ENCODE measurements around the gene EXOC4.
"Not testable (repeated sequence)": the region's sequence is repeated elsewhere in the genome, so short reads cannot be mapped to it uniquely, and the experiment has no call there.

The EXOC4 gene

GRCh38 chr7:134077560-134077959 is 824.7 kb downstream of the EXOC4 start:
- H4K8ac ChIP-seq (ENCODE audit: low read depth, low read length); H3K4me3 ChIP-seq (ENCODE audit: low read length in 2 of 2); H2BK15ac ChIP-seq (ENCODE audit: low read length); H3K79me1 ChIP-seq (ENCODE audit: low read depth, low read length); H3K4me2 ChIP-seq (ENCODE audit: insufficient read depth, low read length, poor library complexity, severe bottlenecking); H3K36me3 ChIP-seq (replicated peaks in 1 of 2; ENCODE audit: control insufficient read depth in 2 of 2, insufficient read depth in 2 of 2, low read length in 2 of 2); H2AK5ac ChIP-seq (ENCODE audit: low read depth, low read length); H2BK12ac ChIP-seq (ENCODE audit: low read length); H2AFZ ChIP-seq (ENCODE audit: low read length); H3K27me3 ChIP-seq (ENCODE audit: control insufficient read depth in 3 of 3, insufficient read depth in 3 of 3, low read depth in 1 of 3, low read length in 3 of 3); H4K91ac ChIP-seq (ENCODE audit: low read depth, low read length, poor library complexity); H2BK120ac ChIP-seq (ENCODE audit: low read depth, low read length); H3K4ac ChIP-seq (ENCODE audit: low read length); H3K23ac ChIP-seq (ENCODE audit: low read depth, low read length, poor library complexity); H3K9me3 ChIP-seq (replicated peaks in 1 of 2; ENCODE audit: control insufficient read depth in 2 of 2, insufficient read depth in 1 of 2, low read depth in 1 of 2, low read length in 2 of 2); H3K9ac ChIP-seq (ENCODE audit: low read depth, low read length, poor library complexity); H3K27ac ChIP-seq (replicated peaks; ENCODE audit: low read length); H3K14ac ChIP-seq (ENCODE audit: low read length); H3K18ac ChIP-seq (ENCODE audit: low read length); H2BK5ac ChIP-seq (ENCODE audit: low read length); DNase-seq (ENCODE audit: low spot score): not testable (repeated sequence)
- H3K4me1 ChIP-seq (ENCODE audit: control insufficient read depth in 2 of 2, insufficient read depth in 1 of 2, low read depth in 1 of 2, low read length in 2 of 2): peaks cover 0 to 10% of the 10 kb centered on the region in 2 donors
- no CpG with 5 or more reads among the region's 2 CpGs for WGBS, 2 donors (ENCODE audit: extremely low coverage in 2 of 2, insufficient read length in 2 of 2, insufficient replicate concordance in 1 of 2)

- Histone ChIP-seq H3K9ac (ENCODE audit: low read depth, low read length, poor library complexity) (no peak overlapping the region), H3K79me1 (ENCODE audit: low read depth, low read length) (no peaks in the 10 kb centered on the region), H3K9me3 (replicated peaks in 1 of 2; ENCODE audit: control insufficient read depth in 2 of 2, insufficient read depth in 1 of 2, low read depth in 1 of 2, low read length in 2 of 2) (peaks cover 4 to 6% of the 10 kb centered on the region in 2 donors), H3K18ac (ENCODE audit: low read length) (no peak overlapping the region), H4K8ac (ENCODE audit: low read depth, low read length) (no peak overlapping the region), H3K23ac (ENCODE audit: low read depth, low read length, poor library complexity) (no peak overlapping the region), H3K36me3 (replicated peaks in 1 of 2; ENCODE audit: control insufficient read depth in 2 of 2, insufficient read depth in 2 of 2, low read length in 2 of 2) (no peaks in the 10 kb centered on the region), H3K4me2 (ENCODE audit: insufficient read depth, low read length, poor library complexity, severe bottlenecking) (no peak overlapping the region), H2BK12ac (ENCODE audit: low read length) (no peak overlapping the region), H3K4ac (ENCODE audit: low read length) (no peak overlapping the region), H2BK5ac (ENCODE audit: low read length) (no peak overlapping the region), H2BK15ac (ENCODE audit: low read length) (no peak overlapping the region), H2BK120ac (ENCODE audit: low read depth, low read length) (no peak overlapping the region), H3K4me3 (ENCODE audit: low read length in 2 of 2) (no peak overlapping the region), H2AFZ (ENCODE audit: low read length) (no peak overlapping the region), H3K4me1 (ENCODE audit: control insufficient read depth in 2 of 2, insufficient read depth in 1 of 2, low read depth in 1 of 2, low read length in 2 of 2) (peaks cover 0 to 10% of the 10 kb centered on the region in 2 donors), H3K27me3 (ENCODE audit: control insufficient read depth in 3 of 3, insufficient read depth in 3 of 3, low read depth in 1 of 3, low read length in 3 of 3) (no peaks in the 10 kb centered on the region), H4K91ac (ENCODE audit: low read depth, low read length, poor library complexity) (no peak overlapping the region), H2AK5ac (ENCODE audit: low read depth, low read length) (no peak overlapping the region), H3K27ac (replicated peaks; ENCODE audit: low read length) (no peak overlapping the region), H3K14ac (ENCODE audit: low read length) (no peak overlapping the region)
- no CpG with 5 or more reads among the region's 2 CpGs for WGBS, 2 donors (ENCODE audit: extremely low coverage in 2 of 2, insufficient read length in 2 of 2, insufficient replicate concordance in 1 of 2)
- DNase-seq (ENCODE audit: low spot score): no peak
These were observed 826.1 kb downstream of the EXOC4 start for GRCh38 chr7:134078991-134079390.

GRCh38 chr7:134081695-134082094 is 828.8 kb downstream of the EXOC4 start:
- no peak overlapping the region for H3K27ac ChIP-seq (replicated peaks; ENCODE audit: low read length)
- H3K36me3 ChIP-seq (replicated peaks in 1 of 2; ENCODE audit: control insufficient read depth in 2 of 2, insufficient read depth in 2 of 2, low read length in 2 of 2): no peaks in the 10 kb centered on the region
- no peak overlapping the region for H2BK15ac ChIP-seq (ENCODE audit: low read length)
- H2BK120ac ChIP-seq (ENCODE audit: low read depth, low read length): no peak overlapping the region
- H2BK5ac ChIP-seq (ENCODE audit: low read length): no peak overlapping the region
- WGBS, 2 donors (ENCODE audit: extremely low coverage in 2 of 2, insufficient read length in 2 of 2, insufficient replicate concordance in 1 of 2): no CpG with 5 or more reads among the region's 1 CpG
- no peak overlapping the region for H3K18ac ChIP-seq (ENCODE audit: low read length)
- H3K4me1 ChIP-seq (ENCODE audit: control insufficient read depth in 2 of 2, insufficient read depth in 1 of 2, low read depth in 1 of 2, low read length in 2 of 2): peaks cover 0 to 10% of the 10 kb centered on the region in 2 donors
- H3K9ac ChIP-seq (ENCODE audit: low read depth, low read length, poor library complexity): no peak overlapping the region
- H4K8ac ChIP-seq (ENCODE audit: low read depth, low read length): no peak overlapping the region
- H3K79me1 ChIP-seq (ENCODE audit: low read depth, low read length): no peaks in the 10 kb centered on the region
- no peak overlapping the region for H3K4ac ChIP-seq (ENCODE audit: low read length)
- peaks cover 2 to 6% of the 10 kb centered on the region in 2 donors for H3K9me3 ChIP-seq (replicated peaks in 1 of 2; ENCODE audit: control insufficient read depth in 2 of 2, insufficient read depth in 1 of 2, low read depth in 1 of 2, low read length in 2 of 2)
- no peak overlapping the region for H2BK12ac ChIP-seq (ENCODE audit: low read length)
- no peak overlapping the region for H4K91ac ChIP-seq (ENCODE audit: low read depth, low read length, poor library complexity)
- no peak overlapping the region for H3K14ac ChIP-seq (ENCODE audit: low read length)
- no peak overlapping the region for H2AFZ ChIP-seq (ENCODE audit: low read length)
- no peak overlapping the region for H2AK5ac ChIP-seq (ENCODE audit: low read depth, low read length)
- H3K4me2 ChIP-seq (ENCODE audit: insufficient read depth, low read length, poor library complexity, severe bottlenecking): no peak overlapping the region
- H3K27me3 ChIP-seq (ENCODE audit: control insufficient read depth in 3 of 3, insufficient read depth in 3 of 3, low read depth in 1 of 3, low read length in 3 of 3): no peaks in the 10 kb centered on the region
- H3K23ac ChIP-seq (ENCODE audit: low read depth, low read length, poor library complexity): no peak overlapping the region
- no peak for DNase-seq (ENCODE audit: low spot score)
- no peak overlapping the region for H3K4me3 ChIP-seq (ENCODE audit: low read length in 2 of 2)

GRCh38 chr7:134083766-134084487 is 831.0 kb downstream of the EXOC4 start:
- H2BK15ac ChIP-seq (ENCODE audit: low read length): no peak overlapping the region
- no peak overlapping the region for H4K91ac ChIP-seq (ENCODE audit: low read depth, low read length, poor library complexity)
- WGBS, 2 donors (ENCODE audit: extremely low coverage in 2 of 2, insufficient read length in 2 of 2, insufficient replicate concordance in 1 of 2): no CpG with 5 or more reads among the region's 3 CpGs
- H3K23ac ChIP-seq (ENCODE audit: low read depth, low read length, poor library complexity): no peak overlapping the region
- no peak overlapping the region for H3K18ac ChIP-seq (ENCODE audit: low read length)
- no peak overlapping the region for H2BK5ac ChIP-seq (ENCODE audit: low read length)
- no peak overlapping the region for H3K4ac ChIP-seq (ENCODE audit: low read length)
- no peak overlapping the region for H2AK5ac ChIP-seq (ENCODE audit: low read depth, low read length)
- no peak overlapping the region for H4K8ac ChIP-seq (ENCODE audit: low read depth, low read length)
- no peak overlapping the region for H3K9ac ChIP-seq (ENCODE audit: low read depth, low read length, poor library complexity)
- no peak overlapping the region for H2AFZ ChIP-seq (ENCODE audit: low read length)
- H3K9me3 ChIP-seq (replicated peaks in 1 of 2; ENCODE audit: control insufficient read depth in 2 of 2, insufficient read depth in 1 of 2, low read depth in 1 of 2, low read length in 2 of 2): peaks cover 2 to 6% of the 10 kb centered on the region in 2 donors
- no peaks in the 10 kb centered on the region for H3K79me1 ChIP-seq (ENCODE audit: low read depth, low read length)
- H3K4me3 ChIP-seq (ENCODE audit: low read length in 2 of 2): no peak overlapping the region
- no peak overlapping the region for H2BK120ac ChIP-seq (ENCODE audit: low read depth, low read length)
- no peaks in the 10 kb centered on the region for H3K36me3 ChIP-seq (replicated peaks in 1 of 2; ENCODE audit: control insufficient read depth in 2 of 2, insufficient read depth in 2 of 2, low read length in 2 of 2)
- H3K14ac ChIP-seq (ENCODE audit: low read length): no peak overlapping the region
- H3K27ac ChIP-seq (replicated peaks; ENCODE audit: low read length): no peak overlapping the region
- H3K27me3 ChIP-seq (ENCODE audit: control insufficient read depth in 3 of 3, insufficient read depth in 3 of 3, low read depth in 1 of 3, low read length in 3 of 3): no peaks in the 10 kb centered on the region
- no peak overlapping the region for H3K4me2 ChIP-seq (ENCODE audit: insufficient read depth, low read length, poor library complexity, severe bottlenecking)
- no peak overlapping the region for H2BK12ac ChIP-seq (ENCODE audit: low read length)
- DNase-seq (ENCODE audit: low spot score): no peak
- H3K4me1 ChIP-seq (ENCODE audit: control insufficient read depth in 2 of 2, insufficient read depth in 1 of 2, low read depth in 1 of 2, low read length in 2 of 2): no peaks in the 10 kb centered on the region
